Measurements from ENCODE around the gene KIF17. TPM values are rescaled to one million over a fixed set of nuclear protein-coding genes. Genes with fewer than 3 reads are reported as not detected.

The KIF17 gene
- total RNA-seq, 1 donor from 2014 or later, result 0.40 TPM

DNA sequence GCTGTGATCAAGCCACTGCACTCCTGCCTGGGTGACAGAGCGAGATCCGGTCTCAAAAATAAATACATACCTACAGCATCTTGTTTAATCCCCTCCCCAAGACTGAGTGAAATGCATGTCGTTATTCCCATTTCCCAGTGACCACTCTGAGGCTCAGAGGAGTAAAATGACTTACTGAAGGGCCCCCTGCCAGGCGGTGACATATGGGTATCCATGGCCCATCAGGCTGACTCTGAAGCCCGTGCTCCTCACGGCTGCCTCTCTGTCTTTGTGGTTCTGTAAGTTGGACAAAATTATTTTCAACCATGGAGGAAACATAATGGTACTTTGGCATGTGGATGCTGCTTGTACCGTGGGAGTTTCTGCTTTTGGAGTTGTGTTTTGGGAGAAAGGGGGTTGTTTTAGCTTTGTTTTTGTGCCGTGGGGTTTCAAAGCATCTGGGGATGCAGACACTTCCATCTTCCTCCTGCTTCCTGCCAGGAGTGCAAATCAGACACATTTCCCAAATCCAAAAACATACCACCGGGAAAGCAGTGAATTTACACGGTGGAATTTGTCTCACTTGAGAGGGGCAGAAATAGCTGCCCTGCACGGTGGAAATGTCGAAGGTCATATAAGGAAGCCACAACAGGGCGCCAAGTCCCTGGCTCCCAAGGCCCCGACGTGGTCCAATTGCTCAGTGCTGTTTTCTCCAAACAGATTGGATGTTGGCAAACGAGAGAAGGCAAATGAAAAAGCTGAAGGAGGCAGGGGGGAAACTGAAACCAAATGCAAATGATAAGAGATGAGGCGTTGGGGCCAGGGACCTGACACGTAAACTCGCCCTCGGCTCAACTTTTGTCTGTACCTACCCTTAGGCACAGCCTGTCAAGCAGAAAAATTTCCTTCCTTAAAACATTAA, 101.6 kb downstream of the KIF17 start:
- DNase-seq (ENCODE audit: low spot score in 2 of 2, unreplicated experiment in 2 of 2), result no peak
- Mint-ChIP-seq H3K4me3 (no peak overlapping the region), H3K4me1 (peaks cover 8% of the 10 kb centered on the region), H3K36me3 (no peaks in the 10 kb centered on the region), H3K27ac (no peak overlapping the region), H3K9me3 (no peaks in the 10 kb centered on the region), H3K27me3 (ENCODE audit: low read depth) (peaks cover 4% of the 10 kb centered on the region)
- TF ChIP-seq, protein P1, sequence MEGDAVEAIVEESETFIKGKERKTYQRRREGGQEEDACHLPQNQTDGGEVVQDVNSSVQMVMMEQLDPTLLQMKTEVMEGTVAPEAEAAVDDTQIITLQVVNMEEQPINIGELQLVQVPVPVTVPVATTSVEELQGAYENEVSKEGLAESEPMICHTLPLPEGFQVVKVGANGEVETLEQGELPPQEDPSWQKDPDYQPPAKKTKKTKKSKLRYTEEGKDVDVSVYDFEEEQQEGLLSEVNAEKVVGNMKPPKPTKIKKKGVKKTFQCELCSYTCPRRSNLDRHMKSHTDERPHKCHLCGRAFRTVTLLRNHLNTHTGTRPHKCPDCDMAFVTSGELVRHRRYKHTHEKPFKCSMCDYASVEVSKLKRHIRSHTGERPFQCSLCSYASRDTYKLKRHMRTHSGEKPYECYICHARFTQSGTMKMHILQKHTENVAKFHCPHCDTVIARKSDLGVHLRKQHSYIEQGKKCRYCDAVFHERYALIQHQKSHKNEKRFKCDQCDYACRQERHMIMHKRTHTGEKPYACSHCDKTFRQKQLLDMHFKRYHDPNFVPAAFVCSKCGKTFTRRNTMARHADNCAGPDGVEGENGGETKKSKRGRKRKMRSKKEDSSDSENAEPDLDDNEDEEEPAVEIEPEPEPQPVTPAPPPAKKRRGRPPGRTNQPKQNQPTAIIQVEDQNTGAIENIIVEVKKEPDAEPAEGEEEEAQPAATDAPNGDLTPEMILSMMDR (IDR thresholded peaks at IDR 0.05; ENCODE audit: unreplicated experiment), result no peak

- TF ChIP-seq, protein P1 (IDR thresholded peaks at IDR 0.05; ENCODE audit: unreplicated experiment), result no peak
- H3K27ac Mint-ChIP-seq, result peak overlapping the region; percentile 94
- H3K4me1 Mint-ChIP-seq, result peaks cover 8% of the 10 kb centered on the region
- no peak overlapping the region for H3K4me3 Mint-ChIP-seq
- H3K9me3 Mint-ChIP-seq, result no peaks in the 10 kb centered on the region
- H3K36me3 Mint-ChIP-seq, result no peaks in the 10 kb centered on the region
- DNase-seq (ENCODE audit: low spot score in 2 of 2, unreplicated experiment in 2 of 2), result no peak
- H3K27me3 Mint-ChIP-seq (ENCODE audit: low read depth), result peaks cover 2% of the 10 kb centered on the region
Measured at GRCh38 chr1:20614131-20614579, 103.7 kb downstream of the KIF17 start.

Other genes with a start within 250 kb of the KIF17 start
- gene CAMK2N1, start 231.8 kb downstream of the KIF17 start, total RNA-seq, result 25.9 to 29.1 TPM (median 28.5 TPM) in 3 replicates
- 26.6 to 29.5 TPM (median 28.2 TPM) in 3 replicates for gene MUL1, start 209.9 kb downstream of the KIF17 start, total RNA-seq
- gene FAM43B, start 165.4 kb downstream of the KIF17 start, total RNA-seq, result 0.59 to 0.78 TPM (median 0.74 TPM) in 3 replicates
- 0.64 to 1.5 TPM (median 0.94 TPM) in 3 replicates for gene CDA, start 128.9 kb downstream of the KIF17 start, total RNA-seq
- 37.7 to 41.3 TPM (median 38.1 TPM) in 3 replicates for gene PINK1, start 84.5 kb downstream of the KIF17 start, total RNA-seq
- 244 to 248 TPM (median 245 TPM) in 3 replicates for gene DDOST, start 56.6 kb downstream of the KIF17 start, total RNA-seq
- gene SH2D5, start 14.7 kb upstream of the KIF17 start, total RNA-seq, result 0.45 to 0.90 TPM (median 0.49 TPM) in 3 replicates
- 262 to 270 TPM (median 269 TPM) in 3 replicates for gene HP1BP3, start 69.3 kb upstream of the KIF17 start, total RNA-seq